Large intestine (tissue), 3 donors: Measurements from ENCODE around the gene ABCC1. TPM values are rescaled to one million over a fixed set of nuclear protein-coding genes. Genes with fewer than 3 reads are reported as not detected.
A peak's percentile ranks its signal among the peaks of the same experiment; 100 is the strongest.
"Not testable (repeated sequence)": the region's sequence is repeated elsewhere in the genome, so short reads cannot be mapped to it uniquely, and the experiment has no call there.

Source experiments
- DNase-seq, 2 donors: peaks; one replicate each; pipeline versions ENCODE4 v3.0.0 to v3.0.0-alpha.2; 2013
- H3K27ac ChIP-seq: one replicate; pipeline ENCODE4 v1.5.1; 2013; ENCODE audit warnings: low read length
- H3K27me3 ChIP-seq: 2 replicates; pipeline ENCODE4 v1.6.1; 2013; ENCODE audit warnings: low read length; ENCODE audit not compliant: control insufficient read depth, insufficient read depth
- H3K36me3 ChIP-seq: 2 replicates; pipeline ENCODE4 v1.6.1; 2013; ENCODE audit warnings: low read length; ENCODE audit not compliant: control insufficient read depth, insufficient read depth
- H3K4me1 ChIP-seq: one replicate; pipeline ENCODE4 v1.6.1; 2013; ENCODE audit warnings: low read length; ENCODE audit not compliant: control insufficient read depth, insufficient read depth
- H3K4me3 ChIP-seq: one replicate; pipeline ENCODE4 v1.5.1; 2013; ENCODE audit warnings: low read length
- H3K9me3 ChIP-seq: one replicate; pipeline ENCODE4 v1.6.1; 2013; ENCODE audit warnings: mild to moderate bottlenecking, low read depth, low read length, moderate library complexity; ENCODE audit not compliant: control insufficient read depth
- WGBS: methylation state at CpG from one replicate; pipeline ENCODE4 v1.1.5; 2013; ENCODE audit warnings: low lambda C conversion rate; ENCODE audit not compliant: insufficient coverage; 5-methylcytosine and 5-hydroxymethylcytosine counted together
- polyA plus RNA-seq: library from polyadenylated mRNA; unstranded; fragments of 120-200 nt; gene quantifications from one replicate; pipeline ENCODE4 v1.2.1, GENCODE V29; 2013

Gene ABCC1
- polyA plus RNA-seq, 1 donor, result 10.6 TPM

DNA sequence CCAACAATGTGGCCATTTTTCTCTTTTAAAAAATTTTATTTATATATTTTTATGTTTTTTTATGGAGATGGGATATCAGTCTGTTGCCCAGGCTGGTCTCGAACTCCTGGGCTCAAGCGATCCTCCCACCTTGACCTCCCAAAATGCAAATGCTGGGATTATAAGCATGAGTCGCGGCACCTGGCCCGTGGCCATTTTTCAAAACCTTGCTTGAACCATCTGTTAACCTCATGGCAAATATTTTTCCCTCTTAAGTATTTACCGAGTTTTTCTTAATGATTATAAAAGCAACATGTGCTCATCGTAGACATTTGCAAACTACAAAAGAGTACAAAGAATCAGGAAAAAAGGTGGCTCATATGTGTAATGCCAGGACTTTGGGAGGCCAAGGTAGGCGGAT, 146.2 kb downstream of the ABCC1 start:
- WGBS, result 82% methylated on average over 3 of the region's 8 CpGs
- Histone ChIP-seq H3K4me1 (no peaks in the 10 kb centered on the region), H3K27ac (peak overlapping the region; percentile 67), H3K36me3 (peaks cover 2% of the 10 kb centered on the region), H3K27me3 (no peaks in the 10 kb centered on the region), H3K4me3 (no peak overlapping the region), H3K9me3 (no peaks in the 10 kb centered on the region)
- DNase-seq, result no peak

- Histone ChIP-seq H3K27ac (peak overlapping the region; percentile 67), H3K27me3 (no peaks in the 10 kb centered on the region), H3K9me3 (no peaks in the 10 kb centered on the region), H3K4me1 (no peaks in the 10 kb centered on the region), H3K36me3 (no peaks in the 10 kb centered on the region), H3K4me3 (no peak overlapping the region)
- DNase-seq, result peak; percentile 26 to 47
- no CpG with 5 or more reads among the region's 14 CpGs for WGBS
Measured at GRCh38 chr16:16096121-16096857, 146.9 kb downstream of the ABCC1 start.

- Histone ChIP-seq H3K27ac (peak overlapping the region; percentile 67), H3K36me3 (no peaks in the 10 kb centered on the region), H3K4me3 (no peak overlapping the region), H3K9me3 (no peaks in the 10 kb centered on the region), H3K4me1 (no peaks in the 10 kb centered on the region), H3K27me3 (no peaks in the 10 kb centered on the region)
- DNase-seq, result no peak
- no CpG with 5 or more reads among the region's 3 CpGs for WGBS
Measured at GRCh38 chr16:16096858-16097213, 147.4 kb downstream of the ABCC1 start.

DNA sequence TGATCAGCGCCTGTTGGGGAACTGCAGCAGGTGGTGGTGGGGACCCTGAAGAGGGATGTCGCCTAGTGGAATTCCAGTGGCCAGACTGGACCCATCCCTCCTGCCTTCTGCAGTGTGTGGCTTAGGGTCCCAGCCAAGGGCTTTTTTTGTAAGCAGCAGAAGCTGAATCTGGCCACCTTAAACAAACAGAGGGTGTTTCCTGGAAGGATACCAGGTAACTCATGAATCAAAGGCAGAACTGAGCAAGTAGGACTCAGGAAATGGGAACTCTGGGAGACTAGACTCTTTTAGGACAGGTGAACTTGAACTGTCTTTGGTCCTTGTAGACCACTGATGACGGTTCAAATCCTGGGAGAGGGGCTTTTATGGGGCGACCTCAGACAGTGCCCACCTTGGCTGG, 149.9 kb downstream of the ABCC1 start:
- no peak for DNase-seq
- no peaks in the 10 kb centered on the region for H3K4me1 ChIP-seq
- H3K27ac ChIP-seq, result no peak overlapping the region
- no peaks in the 10 kb centered on the region for H3K27me3 ChIP-seq
- H3K9me3 ChIP-seq, result no peaks in the 10 kb centered on the region
- peaks cover 4% of the 10 kb centered on the region for H3K36me3 ChIP-seq
- no peak overlapping the region for H3K4me3 ChIP-seq
- WGBS, result no CpG with 5 or more reads among the region's 4 CpGs

- Histone ChIP-seq H3K4me1 (no peaks in the 10 kb centered on the region), H3K36me3 (peaks cover 4% of the 10 kb centered on the region), H3K4me3 (no peak overlapping the region), H3K27ac (no peak overlapping the region), H3K27me3 (no peaks in the 10 kb centered on the region), H3K9me3 (no peaks in the 10 kb centered on the region)
- WGBS, result 82% methylated on average over 2 of the region's 8 CpGs
- no peak for DNase-seq
Measured at GRCh38 chr16:16100631-16101030, 151.2 kb downstream of the ABCC1 start.

GRCh38 chr16:16101585-16101984, 152.2 kb downstream of the ABCC1 start:
- Histone ChIP-seq H3K4me3 (no peak overlapping the region), H3K36me3 (peaks cover 4% of the 10 kb centered on the region), H3K9me3 (no peaks in the 10 kb centered on the region), H3K27ac (no peak overlapping the region), H3K27me3 (no peaks in the 10 kb centered on the region), H3K4me1 (no peaks in the 10 kb centered on the region)
- WGBS, result no CpG with 5 or more reads among the region's 5 CpGs
- no peak for DNase-seq

DNA sequence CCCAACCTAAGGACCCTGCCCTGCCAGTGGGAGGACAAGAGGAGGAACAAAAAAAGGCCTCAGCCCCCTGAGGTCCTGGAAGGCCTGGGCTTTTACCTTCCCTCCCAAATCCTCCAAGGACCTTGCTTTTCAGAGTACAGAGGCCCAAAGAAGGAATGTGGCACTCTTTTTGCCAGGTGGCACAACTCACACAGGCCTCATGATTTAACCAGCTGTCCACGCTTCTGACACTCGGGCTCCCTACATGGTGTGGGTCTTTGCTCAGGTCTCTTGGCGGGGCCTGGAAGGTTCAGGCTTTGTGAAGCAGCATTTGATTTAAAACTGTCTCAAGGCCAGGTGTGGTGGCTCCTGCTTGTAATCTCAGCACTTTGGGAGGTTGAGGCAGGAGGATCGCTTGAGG, 153.3 kb downstream of the ABCC1 start:
- no peaks in the 10 kb centered on the region for H3K9me3 ChIP-seq

GRCh38 chr16:16104132-16104803, 154.9 kb downstream of the ABCC1 start:
- H3K27ac ChIP-seq, H3K27me3 ChIP-seq, H3K9me3 ChIP-seq, H3K4me3 ChIP-seq, H3K36me3 ChIP-seq, DNase-seq, H3K4me1 ChIP-seq: not testable (repeated sequence)
- no CpG with 5 or more reads among the region's 16 CpGs for WGBS

More for the DNA sequence above, 153.3 kb downstream of the ABCC1 start:
- Histone ChIP-seq H3K27me3 (no peaks in the 10 kb centered on the region), H3K4me3 (no peak overlapping the region), H3K27ac (no peak overlapping the region), H3K4me1 (no peaks in the 10 kb centered on the region), H3K36me3 (peaks cover 6% of the 10 kb centered on the region)
- DNase-seq, result no peak
- WGBS, result no CpG with 5 or more reads among the region's 4 CpGs

- not testable (repeated sequence) for H3K4me1 ChIP-seq, H3K36me3 ChIP-seq, H3K9me3 ChIP-seq, H3K4me3 ChIP-seq, H3K27ac ChIP-seq, H3K27me3 ChIP-seq, DNase-seq
- no CpG with 5 or more reads among the region's 21 CpGs for WGBS
Measured at GRCh38 chr16:16104804-16105141, 155.4 kb downstream of the ABCC1 start.

- no peak overlapping the region for H3K4me3 ChIP-seq
- 100% methylated on average over 2 of the region's 14 CpGs for WGBS
- H3K27ac ChIP-seq, result no peak overlapping the region
- H3K36me3 ChIP-seq, result peaks cover 6% of the 10 kb centered on the region
- H3K9me3 ChIP-seq, result no peaks in the 10 kb centered on the region
- H3K27me3 ChIP-seq, result no peaks in the 10 kb centered on the region
- DNase-seq, result no peak
- no peaks in the 10 kb centered on the region for H3K4me1 ChIP-seq
Measured at GRCh38 chr16:16105646-16106045, 156.2 kb downstream of the ABCC1 start.

DNA sequence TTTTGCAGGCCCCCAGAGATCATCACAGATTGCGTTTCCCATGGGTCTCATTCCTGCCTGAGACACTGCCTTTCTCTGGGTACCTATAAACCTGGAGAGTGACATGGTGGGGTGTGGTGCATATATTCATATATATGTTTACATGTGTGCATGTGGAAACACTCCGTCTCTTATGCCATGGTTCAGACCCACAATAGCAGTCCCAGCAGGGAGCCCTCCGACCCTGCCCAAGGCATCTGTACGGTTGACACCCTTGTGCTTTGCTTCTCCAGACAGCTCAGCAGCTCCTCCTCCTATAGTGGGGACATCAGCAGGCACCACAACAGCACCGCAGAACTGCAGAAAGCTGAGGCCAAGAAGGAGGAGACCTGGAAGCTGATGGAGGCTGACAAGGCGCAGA, 157.1 kb downstream of the ABCC1 start:
- no peaks in the 10 kb centered on the region for H3K4me1 ChIP-seq
- no peak for DNase-seq
- no peaks in the 10 kb centered on the region for H3K27me3 ChIP-seq
- no peak overlapping the region for H3K4me3 ChIP-seq
- H3K36me3 ChIP-seq, result peaks cover 9% of the 10 kb centered on the region
- WGBS, result no CpG with 5 or more reads among the region's 6 CpGs
- H3K9me3 ChIP-seq, result no peaks in the 10 kb centered on the region
- H3K27ac ChIP-seq, result no peak overlapping the region
